DMS153 treated with DMSO at 0.1 percent for 48 hours (cell line): Measurements from ENCODE around the gene SH3BP2.

Experiments
- DNase-seq: peaks from one replicate; lab custom pipeline; 2025; ENCODE audit not compliant: unreplicated experiment; lab: John Stamatoyannopoulos, UW

The SH3BP2 gene

DNA sequence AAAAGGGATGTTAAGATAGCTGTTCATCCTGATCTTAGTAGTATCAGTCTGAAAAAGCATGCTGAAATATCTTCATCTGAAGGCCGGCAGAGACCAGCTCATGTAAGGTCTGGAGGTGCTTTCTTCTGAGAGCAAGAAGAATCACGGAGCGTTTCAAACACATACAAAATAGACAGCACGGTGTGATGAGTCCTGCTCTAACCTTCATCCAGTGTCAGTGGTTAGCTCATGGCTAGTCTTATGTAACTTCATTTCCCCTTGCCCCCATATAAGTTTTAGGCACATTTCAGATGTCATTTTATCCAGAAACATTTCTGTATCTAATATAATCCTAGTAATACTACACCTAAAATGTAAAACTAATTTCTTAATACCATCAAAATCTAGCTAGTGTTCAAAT is 78.6 kb downstream of the SH3BP2 start:
- no peak for DNase-seq

DNA sequence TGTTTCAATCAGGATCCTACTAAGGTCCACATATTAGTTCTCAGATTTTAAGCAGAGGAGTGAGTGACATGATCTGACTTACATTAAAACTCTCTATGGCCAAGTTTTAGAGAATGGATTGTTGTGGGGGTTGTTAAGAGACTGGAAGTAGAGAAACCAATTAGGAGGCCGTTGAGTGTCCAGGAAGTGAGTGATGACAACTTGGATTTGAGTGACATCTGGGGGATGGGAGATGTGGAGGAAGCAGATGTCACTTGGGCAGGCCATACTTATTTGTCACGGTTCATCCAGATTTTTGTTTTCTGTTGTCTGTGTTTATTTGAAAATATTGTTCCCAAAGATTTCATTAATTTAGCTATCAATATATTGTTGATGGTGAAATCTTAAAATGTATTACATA is 79.0 kb downstream of the SH3BP2 start:
- no peak for DNase-seq

DNA sequence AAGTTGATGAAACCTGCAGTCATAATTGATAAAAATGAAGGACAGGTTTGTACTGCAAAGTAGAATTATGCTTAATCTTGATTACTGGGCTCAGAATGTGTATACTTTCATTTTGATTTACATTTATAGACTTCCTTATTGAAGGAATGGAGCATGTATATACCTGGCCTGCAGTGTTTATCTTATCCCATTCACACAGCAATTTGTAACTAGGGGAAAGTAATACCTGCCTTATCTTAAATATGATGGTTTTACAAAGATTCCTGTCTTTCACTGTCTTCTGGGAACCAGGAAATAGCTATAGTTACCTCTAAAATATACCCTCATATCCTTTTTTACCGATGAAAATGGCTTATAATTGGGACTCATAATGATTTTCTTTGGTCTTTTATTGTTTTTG is 80.4 kb downstream of the SH3BP2 start:
- DNase-seq: no peak

- DNase-seq: no peak
Observed at GRCh38 chr4:2874861-2875260, 82.0 kb downstream of the SH3BP2 start.

DNA sequence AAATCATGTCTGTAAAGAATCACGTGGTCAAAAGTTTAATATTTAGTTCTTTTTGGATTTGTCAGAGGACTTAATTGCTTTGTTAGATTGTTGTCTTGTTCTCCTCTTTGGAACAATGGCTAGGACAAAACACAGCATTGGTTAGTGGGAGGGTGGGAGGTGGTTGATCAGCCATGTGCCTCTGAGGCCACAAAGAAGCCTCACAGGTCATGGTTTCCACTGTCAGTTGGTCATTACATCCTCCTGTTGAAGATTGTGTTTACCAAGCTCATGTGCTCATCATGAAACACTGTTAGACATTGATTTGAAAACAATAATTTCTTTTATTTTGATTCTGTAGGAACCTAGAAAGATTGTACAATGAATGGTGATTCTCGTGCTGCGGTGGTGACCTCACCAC is 82.7 kb downstream of the SH3BP2 start:
- DNase-seq: no peak

DNA sequence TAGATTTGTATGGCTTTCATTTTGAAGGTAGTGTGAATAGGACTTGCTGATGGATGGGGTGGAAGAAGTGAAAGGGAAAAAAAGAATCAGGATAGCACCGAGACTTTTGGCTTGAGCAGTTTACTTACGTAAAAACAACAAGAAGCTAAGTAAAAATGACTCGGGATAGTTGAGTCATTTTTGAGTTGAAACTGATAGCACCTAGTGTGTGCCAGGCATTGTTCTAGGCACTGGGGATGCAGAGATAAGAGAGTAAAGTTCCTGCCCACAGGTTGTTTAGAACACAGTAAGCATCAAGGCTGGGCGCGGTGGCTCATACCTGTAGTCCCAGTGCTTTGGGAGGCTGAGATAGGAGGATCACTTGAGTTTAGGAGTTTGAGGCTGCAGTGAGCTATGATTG is 85.5 kb downstream of the SH3BP2 start:
- DNase-seq: no peak

GRCh38 chr4:2879026-2879425 is 86.1 kb downstream of the SH3BP2 start:
- DNase-seq: no peak

GRCh38 chr4:2881431-2881830 is 88.5 kb downstream of the SH3BP2 start:
- DNase-seq: no peak

GRCh38 chr4:2882341-2882740 is 89.5 kb downstream of the SH3BP2 start:
- no peak for DNase-seq

DNA sequence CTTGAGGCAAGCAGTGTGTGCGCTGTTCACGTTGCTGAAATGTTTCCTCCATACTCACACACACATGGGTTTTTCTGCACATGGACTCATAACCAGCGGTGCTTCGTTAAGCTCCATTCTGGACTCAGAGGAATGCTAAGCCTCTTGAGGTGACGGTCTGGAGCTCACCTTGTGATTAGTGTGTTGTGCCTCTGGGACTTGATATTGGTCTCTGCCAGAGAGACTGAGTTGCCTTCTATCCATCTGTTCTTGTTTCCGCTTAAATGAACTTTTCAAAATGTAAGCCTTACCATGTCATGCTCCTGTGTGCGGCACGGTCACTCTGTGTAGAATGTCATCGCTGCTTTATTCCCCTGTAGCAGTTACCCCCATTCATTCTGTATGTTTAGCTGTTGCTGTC is 93.3 kb downstream of the SH3BP2 start:
- DNase-seq: no peak

GRCh38 chr4:2886622-2887021 is 93.7 kb downstream of the SH3BP2 start:
- DNase-seq: no peak

DNA sequence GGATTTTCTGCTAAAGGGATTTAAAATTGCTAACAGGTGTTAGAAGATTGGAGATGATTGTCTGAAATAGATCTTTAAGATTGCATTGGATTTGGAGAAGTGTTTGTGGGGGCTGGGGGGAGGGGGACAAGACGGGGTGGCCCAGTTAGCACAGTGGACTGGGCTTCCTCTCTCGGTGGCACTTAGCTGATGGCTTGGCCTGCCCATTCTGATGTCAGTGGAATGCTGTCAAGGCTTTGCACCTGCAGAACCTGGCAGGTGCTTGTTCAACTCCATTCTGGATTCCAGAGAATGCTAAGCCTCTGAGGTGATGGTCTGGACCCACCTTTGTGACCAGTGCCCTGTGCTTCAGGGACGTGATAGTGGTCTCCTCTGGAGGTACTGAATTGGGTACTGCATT is 94.5 kb downstream of the SH3BP2 start:
- DNase-seq: no peak

GRCh38 chr4:2888886-2889285 is 96.0 kb downstream of the SH3BP2 start:
- DNase-seq: no peak
